SH-SY5Y (cell line): ENCODE measurements around the gene BTLA.

Source experiments
- GATA2 ChIP-seq: IDR thresholded peaks from 2 replicates; pipeline ENCODE4 v1.6.1; 2011; ENCODE audit warnings: mild to moderate bottlenecking, low read depth, low read length
- GATA3 ChIP-seq: IDR thresholded peaks from 2 replicates; pipeline ENCODE4 v1.6.1; 2011; ENCODE audit warnings: low read depth, mild to moderate bottlenecking, low read length, moderate library complexity

DNA sequence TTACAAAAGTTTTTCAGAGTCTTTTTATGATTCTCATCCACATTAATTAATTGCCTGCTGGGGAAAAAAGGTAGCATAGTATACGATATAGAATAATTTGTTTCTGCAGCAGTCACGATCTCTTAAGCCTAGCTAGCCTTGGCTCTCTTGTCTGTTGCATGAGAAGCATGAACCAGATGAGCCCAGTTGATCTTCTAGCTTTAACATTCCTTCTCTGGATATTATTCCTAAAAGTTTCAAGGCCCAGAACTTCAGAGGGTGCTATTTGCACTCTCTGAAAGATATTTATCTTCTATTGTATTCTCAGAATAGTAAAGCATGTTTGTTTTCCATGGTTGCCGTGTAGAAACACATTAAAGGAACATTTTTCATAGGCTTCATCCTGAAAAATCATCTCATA is 69.3 kb downstream of the BTLA start:
- TF ChIP-seq GATA2 (no peak), GATA3 (no peak)
